Measurements from ENCODE around the gene OXTR.

The OXTR gene

GRCh38 chr3:8743911-8744310 is 25.5 kb downstream of the OXTR start:
- DNase-seq (ENCODE audit: low spot score): no peak
- no peak for TF ChIP-seq CTCF (IDR thresholded peaks at IDR 0.05; ENCODE audit: poor library complexity, severe bottlenecking)
- no peak for ATAC-seq (ENCODE audit: low read depth)
- H3K27me3 ChIP-seq (ENCODE audit: insufficient read depth, poor library complexity, severe bottlenecking): no peaks in the 10 kb centered on the region
- H3K9me3 ChIP-seq (ENCODE audit: severe bottlenecking): no peaks in the 10 kb centered on the region
- H3K4me3 ChIP-seq (ENCODE audit: severe bottlenecking): no peak overlapping the region
- H3K36me3 ChIP-seq (ENCODE audit: low read depth): no peaks in the 10 kb centered on the region
- H3K4me1 ChIP-seq (ENCODE audit: insufficient read depth, poor library complexity, severe bottlenecking): peaks cover 42% of the 10 kb centered on the region
- H3K27ac ChIP-seq (ENCODE audit: poor library complexity, severe bottlenecking): peak overlapping the region; percentile 92

GRCh38 chr3:8743021-8743601 is 26.3 kb downstream of the OXTR start:
- ATAC-seq (ENCODE audit: low read depth) (no peak), DNase-seq (ENCODE audit: low spot score) (no peak)
- Histone ChIP-seq H3K4me3 (ENCODE audit: severe bottlenecking) (no peak overlapping the region), H3K36me3 (ENCODE audit: low read depth) (no peaks in the 10 kb centered on the region), H3K9me3 (ENCODE audit: severe bottlenecking) (no peaks in the 10 kb centered on the region), H3K27me3 (ENCODE audit: insufficient read depth, poor library complexity, severe bottlenecking) (no peaks in the 10 kb centered on the region), H3K27ac (ENCODE audit: poor library complexity, severe bottlenecking) (peak overlapping the region; percentile 92), H3K4me1 (ENCODE audit: insufficient read depth, poor library complexity, severe bottlenecking) (peaks cover 42% of the 10 kb centered on the region)
- no peak for TF ChIP-seq CTCF (IDR thresholded peaks at IDR 0.05; ENCODE audit: poor library complexity, severe bottlenecking)

- ATAC-seq (ENCODE audit: low read depth) (peak; percentile 70), DNase-seq (ENCODE audit: low spot score) (peak; percentile 86)
- Histone ChIP-seq H3K36me3 (ENCODE audit: low read depth) (no peaks in the 10 kb centered on the region), H3K4me1 (ENCODE audit: insufficient read depth, poor library complexity, severe bottlenecking) (peaks cover 42% of the 10 kb centered on the region), H3K27ac (ENCODE audit: poor library complexity, severe bottlenecking) (peak overlapping the region; percentile 92), H3K4me3 (ENCODE audit: severe bottlenecking) (no peak overlapping the region), H3K9me3 (ENCODE audit: severe bottlenecking) (no peaks in the 10 kb centered on the region), H3K27me3 (ENCODE audit: insufficient read depth, poor library complexity, severe bottlenecking) (no peaks in the 10 kb centered on the region)
- TF ChIP-seq CTCF (IDR thresholded peaks at IDR 0.05; ENCODE audit: poor library complexity, severe bottlenecking): no peak
Measured at GRCh38 chr3:8741581-8742261, 27.7 kb downstream of the OXTR start.

DNA sequence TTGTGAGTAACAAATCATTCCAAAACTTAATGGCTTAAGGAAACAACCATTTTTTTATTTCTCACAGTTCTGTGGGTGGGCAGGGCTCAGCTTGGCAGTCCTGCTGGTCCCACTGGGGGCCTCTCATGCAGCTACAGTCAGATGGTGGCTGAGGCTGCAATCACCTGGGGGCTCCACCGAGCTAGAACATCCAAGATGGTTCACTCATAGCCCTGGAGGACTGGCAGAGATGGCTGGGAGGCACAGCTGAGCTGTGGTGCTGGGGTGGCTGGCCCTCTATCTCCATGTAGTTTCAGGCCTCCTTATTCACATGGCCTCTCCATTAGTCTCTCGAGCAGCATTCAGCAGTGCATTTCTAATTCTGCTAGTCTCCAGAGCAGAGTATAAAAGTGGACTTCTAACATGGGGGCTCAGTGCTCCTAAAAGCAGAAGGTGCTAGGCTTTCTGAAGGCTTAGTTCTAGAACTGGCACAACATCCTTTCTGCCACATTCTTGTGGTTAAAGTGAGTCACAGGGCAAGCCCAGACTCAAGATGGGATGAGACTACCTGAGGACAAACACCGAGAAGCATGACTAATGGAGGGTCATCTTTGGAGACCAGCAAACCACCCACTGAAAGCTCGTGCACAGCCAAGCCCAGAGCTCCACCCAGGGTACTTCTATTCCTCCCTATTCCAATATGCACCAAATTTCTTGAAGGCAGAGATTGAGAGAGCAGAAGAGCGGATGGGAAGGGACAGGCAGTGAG is 29.5 kb downstream of the OXTR start:
- H3K27me3 ChIP-seq (ENCODE audit: insufficient read depth, poor library complexity, severe bottlenecking): no peaks in the 10 kb centered on the region
- H3K4me3 ChIP-seq (ENCODE audit: severe bottlenecking): no peak overlapping the region
- no peak for TF ChIP-seq CTCF (IDR thresholded peaks at IDR 0.05; ENCODE audit: poor library complexity, severe bottlenecking)
- no peaks in the 10 kb centered on the region for H3K36me3 ChIP-seq (ENCODE audit: low read depth)
- peak; percentile 86 for DNase-seq (ENCODE audit: low spot score)
- no peaks in the 10 kb centered on the region for H3K9me3 ChIP-seq (ENCODE audit: severe bottlenecking)
- peak; percentile 89 for ATAC-seq (ENCODE audit: low read depth)
- H3K4me1 ChIP-seq (ENCODE audit: insufficient read depth, poor library complexity, severe bottlenecking): peaks cover 42% of the 10 kb centered on the region
- H3K27ac ChIP-seq (ENCODE audit: poor library complexity, severe bottlenecking): peak overlapping the region; percentile 92

Measured in RWPE2 (cell line).